ENCODE data around the gene CHRM2.

Gene CHRM2

GRCh38 chr7:136894789-136895188, 26.3 kb downstream of the CHRM2 start:
- DNase-seq (ENCODE audit: low read depth in 3 of 3), result no peak

GRCh38 chr7:136897676-136898075, 29.2 kb downstream of the CHRM2 start:
- DNase-seq (ENCODE audit: low read depth in 3 of 3), result no peak

- DNase-seq (ENCODE audit: low read depth in 3 of 3), result no peak
Observed at GRCh38 chr7:136900005-136900404, 31.6 kb downstream of the CHRM2 start.

- DNase-seq (ENCODE audit: low read depth in 3 of 3), result no peak
Observed at GRCh38 chr7:136910771-136911170, 42.3 kb downstream of the CHRM2 start.

GRCh38 chr7:136911344-136911743, 42.9 kb downstream of the CHRM2 start:
- no peak for DNase-seq (ENCODE audit: low read depth in 3 of 3)

- DNase-seq (ENCODE audit: low read depth in 3 of 3), result no peak
Observed at GRCh38 chr7:136912339-136912738, 43.9 kb downstream of the CHRM2 start.

- DNase-seq (ENCODE audit: low read depth in 3 of 3), result no peak
Observed at GRCh38 chr7:136914016-136914415, 45.6 kb downstream of the CHRM2 start.

GRCh38 chr7:136919820-136920219, 51.4 kb downstream of the CHRM2 start:
- DNase-seq (ENCODE audit: low read depth in 3 of 3), result no peak

GRCh38 chr7:136923111-136923667, 54.7 kb downstream of the CHRM2 start:
- DNase-seq (ENCODE audit: low read depth in 3 of 3), result no peak

- DNase-seq (ENCODE audit: low read depth in 3 of 3), result no peak
Observed at GRCh38 chr7:136925044-136925443, 56.6 kb downstream of the CHRM2 start.

GRCh38 chr7:136925556-136925955, 57.1 kb downstream of the CHRM2 start:
- DNase-seq (ENCODE audit: low read depth in 3 of 3), result no peak

- DNase-seq (ENCODE audit: low read depth in 3 of 3), result no peak
Observed at GRCh38 chr7:136931169-136931867, 62.9 kb downstream of the CHRM2 start.

- no peak for DNase-seq (ENCODE audit: low read depth in 3 of 3)
Observed at GRCh38 chr7:136937436-136937835, 69.0 kb downstream of the CHRM2 start.

GRCh38 chr7:136938476-136938875, 70.0 kb downstream of the CHRM2 start:
- no peak for DNase-seq (ENCODE audit: low read depth in 3 of 3)

- no peak for DNase-seq (ENCODE audit: low read depth in 3 of 3)
Observed at GRCh38 chr7:136940122-136940521, 71.7 kb downstream of the CHRM2 start.

GRCh38 chr7:136940917-136941316, 72.5 kb downstream of the CHRM2 start:
- no peak for DNase-seq (ENCODE audit: low read depth in 3 of 3)

GRCh38 chr7:136941816-136942215, 73.4 kb downstream of the CHRM2 start:
- DNase-seq (ENCODE audit: low read depth in 3 of 3), result no peak

- no peak for DNase-seq (ENCODE audit: low read depth in 3 of 3)
Observed at GRCh38 chr7:136942401-136942800, 73.9 kb downstream of the CHRM2 start.

- no peak for DNase-seq (ENCODE audit: low read depth in 3 of 3)
Observed at GRCh38 chr7:136942994-136943393, 74.5 kb downstream of the CHRM2 start.

- no peak for DNase-seq (ENCODE audit: low read depth in 3 of 3)
Observed at GRCh38 chr7:136947347-136947746, 78.9 kb downstream of the CHRM2 start.

GRCh38 chr7:136950331-136950730, 81.9 kb downstream of the CHRM2 start:
- no peak for DNase-seq (ENCODE audit: low read depth in 3 of 3)

- no peak for DNase-seq (ENCODE audit: low read depth in 3 of 3)
Observed at GRCh38 chr7:136953386-136953785, 84.9 kb downstream of the CHRM2 start.

GRCh38 chr7:136956232-136956631, 87.8 kb downstream of the CHRM2 start:
- DNase-seq (ENCODE audit: low read depth in 3 of 3), result no peak

- no peak for DNase-seq (ENCODE audit: low read depth in 3 of 3)
Observed at GRCh38 chr7:136956671-136957070, 88.2 kb downstream of the CHRM2 start.

All from stimulated activated CD4-positive, alpha-beta T cell treated with anti-CD3 and anti-CD28 coated beads, TNF-alpha, amount 100 ng/mL, for 48 hours (primary cell).